ENCODE results near the gene NUTM1.

Gene NUTM1

DNA sequence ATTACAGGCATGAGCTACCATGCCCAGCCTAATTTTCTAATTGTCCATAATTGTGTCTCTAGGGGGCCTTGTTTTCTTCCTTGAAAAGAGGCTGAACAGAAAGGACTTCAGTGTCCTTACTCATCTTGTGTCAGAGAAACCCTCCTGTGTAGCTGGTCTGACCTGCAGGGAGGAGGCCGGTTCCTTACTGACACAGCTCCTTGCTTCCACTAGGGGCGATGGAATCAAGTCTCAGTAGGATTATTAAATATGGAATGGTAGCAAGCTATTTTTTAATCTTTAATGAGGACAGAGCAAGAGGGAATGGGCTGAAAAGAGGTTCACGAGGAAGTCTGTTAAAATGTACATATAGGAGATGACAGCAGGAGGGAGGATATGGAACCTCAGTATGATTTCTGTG lies 15.3 kb downstream of the NUTM1 start:
- DNase-seq (ENCODE audit: low read depth) = no peak
- no peak overlapping the region for H3K4me3 ChIP-seq (ENCODE audit: low read depth, low read length)
- TF ChIP-seq, protein P1, sequence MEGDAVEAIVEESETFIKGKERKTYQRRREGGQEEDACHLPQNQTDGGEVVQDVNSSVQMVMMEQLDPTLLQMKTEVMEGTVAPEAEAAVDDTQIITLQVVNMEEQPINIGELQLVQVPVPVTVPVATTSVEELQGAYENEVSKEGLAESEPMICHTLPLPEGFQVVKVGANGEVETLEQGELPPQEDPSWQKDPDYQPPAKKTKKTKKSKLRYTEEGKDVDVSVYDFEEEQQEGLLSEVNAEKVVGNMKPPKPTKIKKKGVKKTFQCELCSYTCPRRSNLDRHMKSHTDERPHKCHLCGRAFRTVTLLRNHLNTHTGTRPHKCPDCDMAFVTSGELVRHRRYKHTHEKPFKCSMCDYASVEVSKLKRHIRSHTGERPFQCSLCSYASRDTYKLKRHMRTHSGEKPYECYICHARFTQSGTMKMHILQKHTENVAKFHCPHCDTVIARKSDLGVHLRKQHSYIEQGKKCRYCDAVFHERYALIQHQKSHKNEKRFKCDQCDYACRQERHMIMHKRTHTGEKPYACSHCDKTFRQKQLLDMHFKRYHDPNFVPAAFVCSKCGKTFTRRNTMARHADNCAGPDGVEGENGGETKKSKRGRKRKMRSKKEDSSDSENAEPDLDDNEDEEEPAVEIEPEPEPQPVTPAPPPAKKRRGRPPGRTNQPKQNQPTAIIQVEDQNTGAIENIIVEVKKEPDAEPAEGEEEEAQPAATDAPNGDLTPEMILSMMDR (IDR thresholded peaks at IDR 0.05; ENCODE audit: low read depth, low read length, missing control alignments) = no peak

DNA sequence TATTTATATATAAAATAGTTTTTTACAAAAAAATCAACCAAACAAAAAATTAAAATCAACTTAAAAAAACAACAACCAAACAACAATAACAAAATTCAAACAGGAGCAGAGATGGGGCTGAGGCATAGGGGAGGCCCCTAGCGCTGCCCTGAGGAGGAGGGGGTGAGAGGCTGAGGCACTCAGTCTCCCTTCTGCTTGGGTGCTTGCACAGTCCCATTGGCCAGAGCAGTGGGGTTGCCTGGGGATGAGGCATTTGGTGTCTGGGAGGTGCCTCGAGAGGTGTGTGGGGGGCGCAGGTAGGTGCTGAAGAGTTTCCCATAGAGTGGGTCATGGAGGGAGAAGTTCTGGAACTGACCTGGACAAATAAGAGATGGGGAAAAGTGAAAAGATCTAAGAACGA lies 15.8 kb downstream of the NUTM1 start:
- H3K4me3 ChIP-seq (ENCODE audit: low read depth, low read length) = no peak overlapping the region
- DNase-seq (ENCODE audit: low read depth) = no peak
- TF ChIP-seq, protein P1 (IDR thresholded peaks at IDR 0.05; ENCODE audit: low read depth, low read length, missing control alignments) = no peak

DNA sequence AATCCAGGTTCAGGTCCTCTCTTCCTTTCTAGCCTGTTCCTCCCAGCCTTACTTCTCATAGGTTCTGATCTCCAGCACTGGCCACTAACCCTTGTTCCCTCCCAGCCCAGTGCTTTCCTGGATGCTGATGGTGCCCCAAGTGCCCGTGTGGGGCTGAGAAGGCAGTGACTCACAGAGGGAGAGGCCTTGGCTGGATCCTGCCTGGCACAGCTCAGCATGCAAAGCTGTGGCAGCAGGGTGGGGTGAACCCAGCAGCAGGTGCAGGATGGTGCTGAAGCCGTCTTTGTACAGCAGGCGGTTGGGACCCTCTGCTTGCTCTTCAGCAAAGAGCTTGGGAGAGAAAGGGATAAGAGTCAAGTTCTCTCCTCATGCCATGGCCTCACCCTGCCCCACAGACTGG lies 16.3 kb downstream of the NUTM1 start:
- DNase-seq (ENCODE audit: low read depth) = no peak
- H3K4me3 ChIP-seq (ENCODE audit: low read depth, low read length) = no peak overlapping the region
- TF ChIP-seq, protein P1 (IDR thresholded peaks at IDR 0.05; ENCODE audit: low read depth, low read length, missing control alignments) = no peak

DNA sequence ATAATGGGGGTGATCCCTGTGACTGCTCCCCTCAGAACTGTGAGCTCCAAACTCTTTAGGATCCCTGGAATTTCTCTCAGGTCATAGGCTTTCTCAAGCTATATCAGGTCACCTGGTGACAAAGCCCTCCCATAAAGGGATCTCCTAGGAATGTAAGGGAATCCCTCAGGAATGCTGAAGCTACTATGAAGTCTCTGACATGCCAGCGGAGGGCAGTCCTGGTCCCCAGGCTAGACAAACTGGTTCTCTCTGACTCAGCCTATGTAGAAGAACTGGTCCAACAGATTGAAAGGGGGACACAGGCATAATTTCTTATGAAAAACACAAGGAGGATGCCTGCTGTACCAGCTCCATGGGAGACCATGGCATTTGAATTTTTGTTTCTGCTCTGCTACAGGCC lies 17.2 kb downstream of the NUTM1 start:
- no peak for DNase-seq (ENCODE audit: low read depth)
- no peak overlapping the region for H3K4me3 ChIP-seq (ENCODE audit: low read depth, low read length)
- TF ChIP-seq, protein P1 (IDR thresholded peaks at IDR 0.05; ENCODE audit: low read depth, low read length, missing control alignments) = no peak

- DNase-seq (ENCODE audit: low read depth) = no peak
- TF ChIP-seq, protein P1 (IDR thresholded peaks at IDR 0.05; ENCODE audit: low read depth, low read length, missing control alignments) = no peak
- H3K4me3 ChIP-seq (ENCODE audit: low read depth, low read length) = no peak overlapping the region
These were observed 18.2 kb downstream of the NUTM1 start for GRCh38 chr15:34361278-34361677.

DNA sequence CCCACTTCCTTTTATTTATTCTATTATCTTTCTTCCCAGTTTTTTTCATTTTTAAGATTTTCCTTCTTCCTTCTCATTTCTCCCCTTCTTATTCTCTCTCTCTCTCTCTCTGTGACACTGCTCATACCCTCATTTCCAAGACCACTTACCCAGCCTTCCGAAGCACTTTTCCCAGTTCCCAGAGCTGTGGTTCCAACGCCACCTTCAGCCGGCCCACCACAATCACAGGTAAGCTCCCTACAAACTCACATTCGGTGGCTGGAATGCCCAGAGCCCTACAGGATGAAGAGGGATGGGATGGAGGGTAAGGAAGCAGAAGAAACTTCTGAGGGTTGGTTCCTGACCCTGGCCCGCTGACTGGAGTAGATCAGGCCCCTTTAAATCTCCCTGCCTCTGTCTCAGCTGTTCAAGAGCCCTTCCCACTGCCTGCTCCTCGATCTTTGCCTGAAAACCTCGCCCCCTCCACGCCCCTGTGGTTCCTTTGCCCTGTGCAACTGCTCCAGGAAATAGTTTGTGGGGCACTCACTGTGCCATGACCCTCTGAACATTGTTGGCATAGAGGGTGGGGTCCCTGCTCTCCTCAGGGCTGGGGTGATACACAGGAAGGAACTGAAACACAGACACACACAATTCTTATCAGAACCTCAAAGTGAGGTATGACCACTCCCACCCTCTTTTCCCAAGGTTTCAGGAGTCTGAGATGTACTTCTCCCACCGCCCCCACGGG lies 19.1 kb downstream of the NUTM1 start:
- DNase-seq (ENCODE audit: low read depth) = no peak
- TF ChIP-seq, protein P1 (IDR thresholded peaks at IDR 0.05; ENCODE audit: low read depth, low read length, missing control alignments) = no peak
- no peak overlapping the region for H3K4me3 ChIP-seq (ENCODE audit: low read depth, low read length)

- no peak for DNase-seq (ENCODE audit: low read depth)
- TF ChIP-seq, protein P1 (IDR thresholded peaks at IDR 0.05; ENCODE audit: low read depth, low read length, missing control alignments) = no peak
- H3K4me3 ChIP-seq (ENCODE audit: low read depth, low read length) = no peak overlapping the region
These were observed 20.9 kb downstream of the NUTM1 start for GRCh38 chr15:34364041-34364440.
